Right renal cortex interstitium (tissue), 3 donors: ENCODE results near the gene PRR13. TPM values are rescaled to one million over a fixed set of nuclear protein-coding genes. Genes with fewer than 3 reads are reported as not detected.
"Not testable (repeated sequence)": the region's sequence is repeated elsewhere in the genome, so short reads cannot be mapped to it uniquely, and the experiment has no call there.

Experiments used
- DNase-seq, 3 donors: peaks; one replicate each; pipeline ENCODE4 v3.0.0-alpha.2; 2013; ENCODE audit warnings: low read depth in 3 of 3, low spot score in 2 of 3
- polyA plus RNA-seq, 3 donors: library from polyadenylated mRNA; unstranded; fragments of 120-200 nt; gene quantifications; one replicate each; pipeline ENCODE4 v1.2.1, GENCODE V29; 2013; ENCODE audit not compliant: insufficient read length in 3 of 3

Gene PRR13
- polyA plus RNA-seq, 3 donors = 189 to 212 (median 200) TPM

DNA sequence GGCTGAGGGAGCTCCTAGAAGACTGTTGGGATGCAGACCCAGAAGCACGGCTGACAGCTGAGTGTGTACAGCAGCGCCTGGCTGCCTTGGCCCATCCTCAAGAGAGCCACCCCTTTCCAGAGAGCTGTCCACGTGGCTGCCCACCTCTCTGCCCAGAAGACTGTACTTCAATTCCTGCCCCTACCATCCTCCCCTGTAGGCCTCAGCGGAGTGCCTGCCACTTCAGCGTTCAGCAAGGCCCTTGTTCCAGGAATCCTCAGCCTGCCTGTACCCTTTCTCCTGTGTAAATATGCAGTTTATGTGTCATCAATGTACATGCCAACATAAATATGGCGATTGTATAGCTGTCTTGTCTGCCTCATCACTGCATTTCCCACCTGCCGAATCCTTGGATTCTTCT lies 10.3 kb upstream of the PRR13 start:
- no peak for DNase-seq

DNA sequence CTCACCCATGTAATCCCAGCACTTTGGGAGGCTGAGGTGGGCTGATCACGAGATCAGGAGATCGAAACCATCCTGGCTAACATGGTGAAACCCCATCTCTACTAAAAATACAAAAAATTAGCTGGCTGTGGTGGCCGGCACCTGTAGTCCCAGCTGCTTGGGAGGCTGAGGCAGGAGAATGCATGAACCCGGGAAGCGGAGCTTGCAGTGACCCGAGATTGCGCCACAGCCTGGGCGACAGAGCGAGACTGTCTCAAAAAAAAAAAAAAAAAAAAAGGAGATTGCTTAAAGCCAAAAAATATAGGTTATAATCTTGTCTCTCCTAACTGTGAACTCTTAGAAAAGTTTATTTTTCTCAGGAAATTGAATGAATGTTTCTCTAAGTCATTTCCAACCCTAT lies 6.2 kb upstream of the PRR13 start:
- not testable (repeated sequence) for DNase-seq

DNA sequence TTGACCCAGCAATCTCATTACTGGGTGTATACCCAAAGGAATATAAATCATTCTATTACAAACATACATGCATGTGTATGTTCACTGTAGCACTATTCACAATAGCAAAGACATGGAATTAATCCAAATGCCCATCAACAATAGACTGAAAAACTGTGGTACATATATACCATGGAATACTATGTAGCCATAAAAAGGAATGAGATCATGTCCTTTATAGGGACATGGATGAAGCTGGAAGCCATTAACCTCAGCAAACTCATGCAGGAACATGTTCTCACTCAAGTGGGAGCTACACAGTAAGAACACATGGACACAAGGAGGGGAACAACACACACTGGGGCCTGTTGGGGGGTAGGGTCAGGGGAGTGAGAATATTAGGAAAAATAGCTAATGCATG lies 2.0 kb upstream of the PRR13 start:
- DNase-seq = not testable (repeated sequence)

DNA sequence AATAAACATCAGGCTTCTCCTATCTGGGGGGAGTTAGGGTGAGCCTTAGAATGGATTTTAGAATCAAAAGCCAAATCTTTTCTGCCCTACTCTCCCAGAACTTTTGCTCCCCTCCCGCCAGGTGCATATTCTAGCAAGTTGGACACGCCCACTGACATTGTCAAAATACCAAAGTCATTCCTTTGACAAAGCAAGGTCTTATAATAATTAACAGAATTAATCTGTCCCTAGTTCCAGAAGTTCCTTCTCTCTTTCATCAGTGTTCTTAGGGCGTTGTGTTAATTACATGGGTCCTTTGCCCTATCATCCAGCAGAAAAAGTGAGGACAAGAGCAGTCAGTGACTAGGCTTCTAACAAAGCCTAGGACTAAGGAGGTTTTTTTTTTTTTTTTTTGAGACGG lies 2.4 kb downstream of the PRR13 start:
- no peak for DNase-seq

DNA sequence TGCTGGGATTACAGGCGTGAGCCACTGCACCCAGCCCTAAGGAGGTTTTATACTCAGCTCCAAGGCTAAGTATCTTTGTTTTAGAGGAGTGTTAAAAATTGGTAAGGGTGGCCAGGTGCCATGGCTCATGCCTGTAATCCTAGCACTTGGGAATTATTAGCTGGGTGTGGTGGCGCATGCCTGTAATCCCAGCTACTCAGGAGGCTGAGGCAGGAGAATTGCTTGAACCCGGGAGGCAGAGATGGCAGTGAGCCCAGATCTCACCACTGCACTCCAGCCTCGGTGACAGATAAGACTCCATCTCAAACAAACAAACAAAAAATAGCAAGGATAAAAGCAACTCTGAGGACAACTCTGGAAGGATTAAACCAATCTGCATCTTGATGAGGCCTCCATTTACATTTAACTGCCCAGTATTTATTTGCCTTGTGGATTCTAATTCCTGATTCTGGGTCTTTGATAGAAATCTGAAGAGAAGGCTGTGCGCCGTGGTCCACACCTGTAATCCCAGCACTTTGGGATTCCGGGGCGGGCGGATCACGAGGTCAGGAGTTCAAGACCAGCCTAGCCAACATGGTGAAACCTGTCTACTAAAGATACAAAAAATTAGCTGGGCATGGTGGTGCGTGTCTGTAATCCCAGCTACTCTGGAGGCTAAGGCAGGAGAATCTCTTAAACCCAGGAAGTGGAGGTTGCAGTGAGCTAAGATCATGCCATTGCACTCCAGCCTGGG lies 3.2 kb downstream of the PRR13 start:
- DNase-seq = not testable (repeated sequence)

DNA sequence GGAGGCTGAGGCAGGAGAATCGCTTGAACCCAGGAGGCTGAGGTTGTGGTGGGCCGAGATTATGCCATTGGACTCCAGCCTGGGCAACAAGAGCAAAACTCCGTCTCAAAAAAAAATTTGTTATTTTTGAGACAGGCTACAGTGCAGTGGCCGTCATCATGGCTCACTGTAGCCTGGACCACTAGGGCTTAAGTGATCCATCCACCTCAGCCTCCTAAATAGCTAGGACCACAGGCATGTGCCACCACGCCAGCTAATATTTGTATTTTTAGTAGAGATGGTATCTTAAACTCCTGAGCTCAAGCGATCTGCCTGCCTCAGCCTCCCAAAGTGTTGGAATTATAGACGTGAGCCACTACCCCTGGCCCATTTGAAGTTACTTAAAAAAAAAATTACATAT lies 9.4 kb downstream of the PRR13 start:
- DNase-seq = no peak

DNA sequence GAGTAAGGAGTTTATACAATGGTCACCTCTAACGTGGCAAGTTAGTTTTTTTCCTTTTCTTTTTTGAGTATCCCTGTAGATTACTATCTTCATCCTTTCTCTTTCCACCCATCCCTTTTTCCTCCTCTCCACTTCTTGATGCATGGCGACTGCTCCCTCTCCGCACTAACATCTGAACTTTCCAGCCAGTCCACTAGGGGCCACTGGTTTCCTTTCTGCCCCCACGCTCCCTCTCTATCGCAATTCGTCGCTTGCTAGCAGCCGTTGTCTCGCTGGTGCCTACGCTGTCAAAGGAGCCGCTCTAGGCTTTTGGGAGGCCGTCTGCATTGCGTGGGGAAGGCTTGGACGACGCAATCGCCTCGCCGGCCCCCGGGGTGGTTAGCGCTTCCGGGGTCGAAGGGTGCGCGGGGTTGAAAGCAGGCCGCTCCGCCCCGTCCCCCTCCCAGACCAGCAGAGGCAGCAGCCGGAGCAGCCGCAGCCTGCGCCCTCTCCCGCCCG lies 10.2 kb downstream of the PRR13 start, which contains the start of gene PCBP2:
Gene PCBP2, plus strand, starts transcription at position 442 of the 498 bp plus-strand sequence. CDS start 2,699 bp downstream, outside the sequence.
- peak; percentile 97 to 98 (median 97) for DNase-seq

DNA sequence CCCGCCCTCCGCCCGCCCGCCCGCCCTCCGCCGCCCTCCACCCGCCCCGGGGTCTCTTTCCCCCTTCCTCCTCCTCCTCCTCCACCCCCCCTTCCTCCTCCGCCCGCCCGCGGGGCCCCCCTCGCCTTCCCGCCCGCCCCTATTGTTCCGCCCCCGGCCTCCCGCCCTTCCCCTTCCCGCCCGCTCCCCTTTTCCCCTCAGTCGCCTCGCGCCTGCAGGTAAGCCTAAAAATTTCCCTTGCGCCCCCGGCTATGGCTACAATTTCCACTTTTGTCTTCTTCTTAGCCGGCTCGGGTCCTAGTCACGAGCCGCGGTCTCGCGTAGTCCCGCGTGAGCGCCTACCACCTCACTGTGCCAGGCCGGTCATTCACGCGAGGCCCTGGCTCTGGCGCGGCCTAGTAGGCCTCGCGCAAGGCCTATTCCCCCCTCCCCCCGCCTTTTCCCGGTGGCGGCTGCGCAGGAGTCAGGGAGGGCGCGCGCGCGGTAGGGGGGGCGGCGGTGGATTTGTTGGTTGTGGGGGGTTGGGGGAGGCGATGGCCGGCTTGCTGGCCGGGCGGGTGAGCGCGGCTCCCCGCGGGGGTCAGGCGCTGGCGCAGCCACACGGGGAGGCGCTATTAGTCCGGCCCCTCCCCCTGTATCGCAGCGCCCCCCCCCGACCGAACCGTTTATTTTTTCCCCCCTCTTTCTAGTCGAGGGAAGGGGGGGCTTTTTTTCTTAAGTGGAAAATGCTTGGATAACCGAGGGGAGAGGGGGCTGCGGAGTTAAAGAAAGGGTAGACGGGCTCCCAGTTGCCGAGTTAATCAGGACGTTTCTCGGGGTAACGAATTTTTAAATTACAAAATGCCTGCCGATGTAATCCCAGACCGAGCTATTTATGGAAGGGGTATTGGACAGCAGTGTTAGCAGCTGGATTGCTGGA lies 10.9 kb downstream of the PRR13 start:
- peak in 2 of 3 donors; percentile 67 to 71 for DNase-seq

DNA sequence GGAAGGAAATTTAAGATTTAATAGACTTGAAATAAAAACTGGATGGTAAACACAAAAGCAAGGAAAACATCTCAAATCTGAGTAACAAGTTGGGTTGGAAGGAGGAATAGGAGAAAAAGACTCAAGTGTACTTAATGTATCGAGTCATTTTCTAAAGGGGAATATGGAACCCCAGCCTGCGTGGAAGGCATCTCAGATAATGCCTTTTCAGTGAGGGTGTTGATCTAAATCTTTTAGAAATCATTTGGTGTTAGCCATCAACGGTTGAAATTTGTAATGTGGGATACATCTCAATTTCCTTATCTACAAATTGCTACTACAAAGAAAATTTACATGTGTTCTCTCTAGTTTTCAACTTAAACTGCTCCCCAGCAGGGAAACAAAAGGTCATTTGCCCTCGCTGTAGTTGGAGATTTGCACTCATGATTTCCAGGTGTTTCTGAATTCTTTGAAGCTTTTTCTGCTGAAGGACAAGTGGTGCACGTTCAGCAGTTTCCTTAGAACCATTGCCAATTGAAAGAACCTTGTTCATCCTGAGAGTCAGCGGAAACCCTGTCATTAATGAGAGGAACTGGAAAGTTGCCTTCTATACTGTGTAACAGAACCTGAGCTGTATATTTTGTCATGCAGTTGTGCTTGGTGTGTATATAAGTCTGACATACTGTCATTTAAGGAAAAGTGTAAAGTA lies 12.6 kb downstream of the PRR13 start:
- no peak for DNase-seq

DNA sequence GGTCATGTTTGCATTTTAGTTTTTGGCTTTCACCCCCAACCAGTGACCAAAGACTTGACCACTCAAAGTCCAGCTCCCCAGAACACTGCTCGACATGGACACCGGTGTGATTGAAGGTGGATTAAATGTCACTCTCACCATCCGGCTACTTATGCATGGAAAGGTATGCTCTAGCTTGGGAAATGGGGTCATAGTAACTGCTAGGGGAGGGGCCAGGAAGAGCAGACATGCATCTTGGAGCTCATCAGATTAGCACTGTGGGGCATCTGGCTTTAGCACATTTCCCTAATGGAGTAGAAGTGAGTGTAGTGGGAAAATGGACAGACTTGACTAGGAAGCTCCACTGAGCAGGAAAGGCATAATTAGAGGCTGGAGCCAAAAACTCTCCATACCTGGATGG lies 13.2 kb downstream of the PRR13 start:
- no peak for DNase-seq

DNA sequence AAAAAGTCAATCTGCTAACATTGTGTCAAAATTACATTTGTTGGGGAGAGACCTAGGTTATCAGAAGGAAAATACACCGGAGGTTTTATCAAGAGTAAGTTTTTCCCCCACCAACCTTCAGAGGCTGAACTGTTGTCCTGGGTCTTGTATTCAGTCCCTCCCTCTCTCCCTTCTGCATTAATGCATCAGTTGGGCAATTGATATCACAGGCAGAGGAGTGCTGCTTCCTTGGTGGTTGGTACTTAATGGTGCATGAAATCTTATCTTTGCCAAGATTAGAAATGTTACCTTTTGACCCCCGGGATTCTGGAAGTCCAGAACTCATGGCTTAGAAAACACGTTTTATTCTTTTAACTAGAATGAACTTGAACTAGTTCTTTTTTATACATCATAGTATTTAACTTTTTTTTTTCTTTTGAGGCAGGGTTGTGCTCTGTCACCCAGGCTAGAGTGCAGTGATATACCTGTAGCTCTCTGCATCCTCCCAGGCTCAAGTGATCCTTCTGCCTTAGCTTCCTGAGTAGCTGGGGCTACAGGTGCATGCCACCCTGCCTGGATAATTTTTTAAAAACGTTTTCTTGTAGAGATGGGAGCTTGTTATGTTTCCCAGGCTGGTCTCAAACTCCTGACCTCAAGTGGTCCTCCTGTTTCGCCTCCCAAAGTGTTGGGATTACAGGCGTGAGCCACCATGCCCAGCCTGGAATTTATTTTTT lies 15.3 kb downstream of the PRR13 start:
- DNase-seq = no peak

DNA sequence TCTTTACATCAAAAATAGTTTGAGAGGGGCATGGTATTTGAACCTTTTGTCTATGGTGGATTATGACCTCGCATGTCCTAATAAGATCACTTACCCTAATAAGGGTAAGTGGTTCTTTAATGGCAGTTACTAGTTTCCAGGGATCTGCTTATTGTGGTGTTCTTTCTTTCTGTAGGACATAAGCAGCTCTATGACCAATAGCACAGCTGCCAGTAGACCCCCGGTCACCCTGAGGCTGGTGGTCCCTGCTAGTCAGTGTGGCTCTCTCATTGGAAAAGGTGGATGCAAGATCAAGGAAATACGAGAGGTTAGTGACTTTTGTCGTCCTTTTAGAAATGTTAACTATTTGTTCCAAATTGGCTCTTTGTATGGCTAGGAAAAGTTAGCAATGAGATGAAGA lies 17.6 kb downstream of the PRR13 start:
- DNase-seq = no peak

DNA sequence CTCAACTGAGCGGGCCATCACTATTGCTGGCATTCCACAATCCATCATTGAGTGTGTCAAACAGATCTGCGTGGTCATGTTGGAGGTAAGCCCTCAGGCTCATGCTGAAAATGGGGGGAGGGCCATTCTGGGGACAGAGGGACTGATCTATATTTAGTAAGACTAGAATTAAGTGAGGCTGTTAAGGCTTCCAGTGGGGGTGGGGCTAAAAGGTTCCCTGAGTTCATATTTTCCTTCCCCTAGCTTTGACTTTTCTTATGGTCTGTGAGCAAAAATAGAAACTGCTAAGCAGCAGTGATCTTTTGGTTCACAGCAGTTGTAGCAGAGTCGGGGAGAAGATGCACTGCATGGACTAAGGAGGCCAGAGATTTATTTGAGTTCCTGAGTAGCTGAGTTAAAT lies 19.5 kb downstream of the PRR13 start:
- no peak for DNase-seq

DNA sequence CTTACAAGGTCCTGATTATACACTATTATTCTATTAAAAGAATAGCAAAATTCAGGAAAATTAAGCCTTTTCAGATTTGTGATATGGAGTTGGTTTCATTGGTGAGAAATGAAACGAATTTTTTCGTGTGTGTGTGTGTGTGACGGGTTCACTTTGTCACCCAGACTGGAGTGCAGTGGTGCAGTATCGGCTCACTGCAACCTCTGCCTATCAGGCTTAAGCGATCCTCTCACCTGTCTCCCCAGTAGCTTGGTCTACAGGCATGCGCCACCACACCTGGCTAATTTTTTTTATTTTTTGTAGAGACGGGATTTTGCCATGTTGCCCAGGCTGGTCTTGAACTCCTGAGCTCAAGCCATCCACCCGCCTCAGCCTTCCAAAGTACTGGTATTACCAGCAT lies 20.1 kb downstream of the PRR13 start:
- no peak for DNase-seq

DNA sequence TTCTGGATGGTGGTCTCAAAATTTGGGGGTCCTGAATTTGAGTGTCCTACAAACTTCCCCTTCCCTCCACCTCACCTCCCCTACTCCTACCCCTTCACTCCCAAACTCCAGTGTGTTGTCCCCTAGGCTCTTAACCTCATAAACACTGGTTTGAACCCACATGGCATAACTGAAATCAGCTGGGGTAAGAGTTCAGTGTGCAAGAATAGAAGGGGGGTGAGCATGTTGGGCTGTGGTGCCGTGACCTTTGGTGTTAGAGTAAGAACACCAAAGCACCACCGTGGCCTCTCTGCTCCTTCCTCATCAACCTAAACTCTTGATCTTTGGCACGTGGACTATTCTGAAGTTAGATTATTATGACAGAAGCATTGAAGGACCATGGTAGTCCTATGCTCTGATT lies 21.4 kb downstream of the PRR13 start:
- DNase-seq = no peak

DNA sequence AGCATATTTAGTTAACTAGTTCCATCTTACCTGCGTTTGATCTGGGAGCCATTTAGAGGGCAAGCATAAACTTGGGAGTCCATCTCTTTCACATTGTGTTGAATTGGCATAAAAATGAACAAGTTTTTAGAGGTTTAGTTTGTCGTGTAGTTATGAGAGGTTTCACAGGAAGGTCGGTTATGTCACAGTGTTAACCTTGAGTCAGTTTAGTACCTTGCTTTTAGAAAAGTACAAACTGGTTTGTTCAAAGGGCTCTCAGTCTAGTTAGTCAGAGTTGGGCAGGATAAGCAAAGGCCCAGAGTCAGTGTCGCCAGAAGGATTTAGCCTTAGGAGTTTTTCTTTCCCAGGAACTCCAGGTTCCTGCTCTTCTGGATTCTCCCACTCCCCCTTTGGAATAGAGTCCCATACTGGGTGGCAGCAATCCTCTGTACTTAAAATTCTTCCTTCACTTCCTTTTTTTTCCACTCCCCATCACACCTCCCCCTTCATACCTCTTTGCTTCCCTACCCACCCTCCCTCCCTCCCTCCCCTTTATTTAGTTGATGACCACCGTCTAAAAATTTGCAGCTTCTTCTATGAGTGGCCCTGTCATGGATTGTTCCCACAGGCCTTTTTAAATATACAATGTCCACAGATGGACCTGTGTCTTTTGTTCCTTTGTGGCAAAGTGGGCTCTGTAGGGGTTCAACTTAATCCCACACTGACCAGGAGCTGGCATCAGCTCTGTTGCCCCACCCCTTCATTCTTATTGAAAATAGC lies 22.4 kb downstream of the PRR13 start:
- DNase-seq = no peak

DNA sequence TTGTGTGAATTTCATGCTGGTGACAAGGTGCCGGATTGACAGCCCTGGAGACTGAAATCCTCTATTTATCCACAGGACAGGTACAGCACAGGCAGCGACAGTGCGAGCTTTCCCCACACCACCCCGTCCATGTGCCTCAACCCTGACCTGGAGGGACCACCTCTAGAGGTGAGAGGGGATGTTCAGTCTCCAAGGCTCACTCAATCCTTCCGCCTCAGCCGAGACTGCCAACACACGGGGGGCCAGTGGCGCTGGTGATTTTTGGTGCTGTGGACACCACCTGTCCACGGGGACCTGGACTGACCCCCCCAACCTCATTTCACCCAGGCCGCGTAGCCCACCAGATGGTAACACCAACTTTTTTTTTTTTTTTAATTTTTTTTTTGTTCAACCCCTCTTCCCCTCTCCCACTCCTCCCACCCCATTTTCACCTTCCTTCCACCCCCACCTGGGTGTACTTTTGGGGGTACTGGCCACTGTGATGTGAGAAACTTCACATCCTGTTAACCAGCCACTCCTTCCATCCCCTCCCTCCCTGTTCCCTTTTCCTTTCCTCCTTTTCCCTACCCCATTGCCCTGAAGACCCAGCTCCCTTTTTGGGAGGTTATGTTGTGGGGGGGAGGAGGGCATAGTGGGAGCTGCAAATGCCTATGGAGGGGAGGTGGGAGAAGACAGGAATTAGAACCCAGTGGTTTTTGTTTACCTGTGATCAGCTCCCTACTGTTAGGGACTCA lies 23.3 kb downstream of the PRR13 start:
- DNase-seq = no peak

DNA sequence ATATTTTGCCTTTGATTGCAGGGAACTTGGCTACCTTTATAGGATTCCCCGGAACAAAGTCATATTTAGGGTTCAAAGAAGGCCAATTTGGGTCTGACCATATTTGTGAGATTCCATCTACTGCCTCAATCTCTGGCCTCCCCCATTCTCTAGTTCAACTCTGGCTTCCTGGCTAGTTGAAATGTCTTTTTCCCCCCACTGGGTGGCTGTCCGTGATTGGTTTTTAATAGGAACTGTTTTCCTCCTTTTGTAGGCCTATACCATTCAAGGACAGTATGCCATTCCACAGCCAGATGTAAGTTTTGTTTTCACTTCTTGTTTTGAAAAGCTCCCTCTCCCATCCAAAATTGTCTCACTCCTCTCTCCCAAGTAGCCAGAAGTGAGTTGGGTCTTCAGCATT lies 24.1 kb downstream of the PRR13 start:
- DNase-seq = no peak

DNA sequence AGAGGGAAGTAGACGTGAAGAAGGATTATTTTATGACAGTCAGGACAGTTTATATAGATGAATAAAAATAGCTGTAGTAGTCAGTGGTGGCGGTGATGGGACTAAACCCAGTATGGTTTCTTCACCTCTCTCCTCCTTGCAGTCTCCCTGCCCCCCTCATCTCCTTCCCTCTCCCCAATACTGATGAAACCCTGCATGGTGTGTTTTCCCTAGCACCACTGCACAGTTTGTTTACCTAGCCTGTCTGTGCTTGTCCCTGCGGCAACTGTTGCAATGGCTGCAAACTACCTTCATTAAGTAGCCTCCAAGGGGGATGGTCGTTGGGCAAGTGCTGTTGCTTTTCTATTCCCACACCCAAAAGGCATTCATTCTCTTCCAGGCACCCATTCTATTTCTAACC lies 25.1 kb downstream of the PRR13 start:
- DNase-seq = no peak
